ENCODE measurements around the gene OPA3.

- TF ChIP-seq CTCF (conservative IDR thresholded peaks at IDR 0.05) (no peak), EZH2 (IDR thresholded peaks at IDR 0.05; ENCODE audit: low read depth) (no peak)
These were observed 62.3 kb downstream of the OPA3 start for GRCh38 chr19:45522010-45522941.

Measured in PC-9 (cell line).